ENCODE measurements around the gene ADGRG6.

- no peak for TF ChIP-seq YY1 (IDR thresholded peaks at IDR 0.05; ENCODE audit: insufficient read depth, insufficient read length)
- no peak for TF ChIP-seq SUZ12 (IDR thresholded peaks at IDR 0.05; ENCODE audit: extremely low read depth, insufficient read depth, insufficient read length)
Observed at GRCh38 chr6:142334294-142334693, 32.5 kb downstream of the ADGRG6 start.

Data from NT2/D1 (cell line).